Breast epithelium (tissue), 3 donors: ENCODE data around the gene TENM4.

Experiments
- POLR2A ChIP-seq: fragments of 450-650 bp; IDR thresholded peaks from one replicate; pipeline ENCODE4 v1.6.1; 2016; ENCODE audit warnings: antibody characterized with exemption, mild to moderate bottlenecking, moderate library complexity
- TF ChIP-seq, protein P1 (sequence below), 3 donors: fragments of 450-650 bp; IDR thresholded peaks; one replicate each; pipeline ENCODE4 v1.5.1; 2016 to 2017; ENCODE audit warnings: antibody characterized with exemption in 3 of 3, mild to moderate bottlenecking in 3 of 3, moderate library complexity in 3 of 3

DNA sequence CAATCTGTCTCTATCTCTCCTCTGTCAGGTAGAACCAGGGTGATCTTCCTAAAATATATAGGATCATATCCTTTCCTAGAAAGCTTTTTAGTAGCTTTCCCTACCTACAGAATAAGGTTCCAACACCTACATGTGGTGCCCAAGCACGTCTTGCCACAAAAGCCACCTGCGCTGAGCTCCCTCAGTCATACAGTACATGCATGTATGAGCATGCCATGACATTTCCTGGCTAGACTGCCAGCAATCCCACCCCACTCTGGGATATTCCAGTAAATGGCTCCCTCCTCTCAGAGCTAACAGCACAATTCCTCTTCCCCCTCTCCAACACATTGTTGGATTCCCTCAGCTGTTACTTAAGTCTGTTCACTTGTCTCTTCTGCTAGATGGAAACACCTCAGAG lies 398.0 kb downstream of the TENM4 start:
- TF ChIP-seq, protein P1, sequence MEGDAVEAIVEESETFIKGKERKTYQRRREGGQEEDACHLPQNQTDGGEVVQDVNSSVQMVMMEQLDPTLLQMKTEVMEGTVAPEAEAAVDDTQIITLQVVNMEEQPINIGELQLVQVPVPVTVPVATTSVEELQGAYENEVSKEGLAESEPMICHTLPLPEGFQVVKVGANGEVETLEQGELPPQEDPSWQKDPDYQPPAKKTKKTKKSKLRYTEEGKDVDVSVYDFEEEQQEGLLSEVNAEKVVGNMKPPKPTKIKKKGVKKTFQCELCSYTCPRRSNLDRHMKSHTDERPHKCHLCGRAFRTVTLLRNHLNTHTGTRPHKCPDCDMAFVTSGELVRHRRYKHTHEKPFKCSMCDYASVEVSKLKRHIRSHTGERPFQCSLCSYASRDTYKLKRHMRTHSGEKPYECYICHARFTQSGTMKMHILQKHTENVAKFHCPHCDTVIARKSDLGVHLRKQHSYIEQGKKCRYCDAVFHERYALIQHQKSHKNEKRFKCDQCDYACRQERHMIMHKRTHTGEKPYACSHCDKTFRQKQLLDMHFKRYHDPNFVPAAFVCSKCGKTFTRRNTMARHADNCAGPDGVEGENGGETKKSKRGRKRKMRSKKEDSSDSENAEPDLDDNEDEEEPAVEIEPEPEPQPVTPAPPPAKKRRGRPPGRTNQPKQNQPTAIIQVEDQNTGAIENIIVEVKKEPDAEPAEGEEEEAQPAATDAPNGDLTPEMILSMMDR (IDR thresholded peaks at IDR 0.05) = no peak
- TF ChIP-seq POLR2A = no peak
